Gastroesophageal sphincter (tissue), 4 donors: ENCODE data around the gene SIRT4. TPM values are rescaled to one million over a fixed set of nuclear protein-coding genes. Genes with fewer than 3 reads are reported as not detected.

ENCODE experiments used
- ATAC-seq: fragments of 150-250 bp; one replicate; pipeline ENCODE4 v1.9.1; 2016; ENCODE audit warnings: mild to moderate bottlenecking, moderate library complexity
- H3K27ac ChIP-seq, 4 donors: fragments of 200-600 bp; sonication (generic) in 3 of 4; 1 replicate in 3 of 4; 2 replicates in 1 of 4; pipeline ENCODE4 v1.5.1; 2016 to 2019
- H3K27me3 ChIP-seq: fragments of 200-600 bp; sonication (generic); one replicate; pipeline ENCODE4 v1.5.1; 2019
- H3K36me3 ChIP-seq, 2 donors: fragments of 200-600 bp; sonication (generic); one replicate each; pipeline ENCODE4 v1.5.1; 2019; ENCODE audit warnings: control low read depth in 1 of 2
- H3K4me1 ChIP-seq, 3 donors: fragments of 200-600 bp; sonication (generic); 1 replicate in 2 of 3; 2 replicates in 1 of 3; pipeline ENCODE4 v1.5.1; 2016 to 2019; ENCODE audit warnings: control low read depth in 2 of 3
- H3K4me3 ChIP-seq, 2 donors: fragments of 200-600 bp; sonication (generic); one replicate each; pipeline ENCODE4 v1.5.1; 2019; ENCODE audit warnings: mild to moderate bottlenecking in 1 of 2, moderate library complexity in 1 of 2
- H3K9me3 ChIP-seq, 3 donors: fragments of 200-600 bp; sonication (generic); one replicate each; pipeline ENCODE4 v1.5.1; 2017 to 2019; ENCODE audit warnings: control low read depth in 2 of 3
- CTCF ChIP-seq, 4 experiments: fragments of 200-600 bp in 2 of 4; fragments of 450-650 bp in 2 of 4; sonication (generic) in 1 of 4; IDR thresholded peaks; one replicate each; pipeline ENCODE4 v1.5.1; 2017 to 2019; ENCODE audit warnings: antibody characterized with exemption in 4 of 4, mild to moderate bottlenecking in 2 of 4, moderate library complexity in 2 of 4
- EP300 ChIP-seq: sonication (generic); formaldehyde crosslinking; IDR thresholded peaks from one replicate; pipeline ENCODE4 v1.6.1; 2017; ENCODE audit warnings: antibody characterized with exemption, mild to moderate bottlenecking
- POLR2A ChIP-seq, 2 donors: fragments of 450-650 bp; IDR thresholded peaks; one replicate each; pipeline ENCODE4 v1.6.1; 2017; ENCODE audit warnings: antibody characterized with exemption in 2 of 2, mild to moderate bottlenecking in 2 of 2, moderate library complexity in 1 of 2
- POLR2AphosphoS5 ChIP-seq: sonication (generic); formaldehyde crosslinking; IDR thresholded peaks from one replicate; pipeline ENCODE4 v1.6.1; 2017; ENCODE audit warnings: antibody characterized with exemption
- WGBS, 2 donors: methylation state at CpG; one replicate each; pipeline ENCODE4 v1.1.5; 2018; ENCODE audit warnings: low coverage in 1 of 2; 5-methylcytosine and 5-hydroxymethylcytosine counted together
- total RNA-seq, 4 donors: library from RNA; depleted of rRNA; stranded (reverse); fragments of >200 nt; gene quantifications; one replicate each; pipeline ENCODE4 v1.1.0, GENCODE V29; 2016

Gene SIRT4
- total RNA-seq, 4 donors from 2014 or later: 0.67 to 3.9 (median 3.7) TPM

DNA sequence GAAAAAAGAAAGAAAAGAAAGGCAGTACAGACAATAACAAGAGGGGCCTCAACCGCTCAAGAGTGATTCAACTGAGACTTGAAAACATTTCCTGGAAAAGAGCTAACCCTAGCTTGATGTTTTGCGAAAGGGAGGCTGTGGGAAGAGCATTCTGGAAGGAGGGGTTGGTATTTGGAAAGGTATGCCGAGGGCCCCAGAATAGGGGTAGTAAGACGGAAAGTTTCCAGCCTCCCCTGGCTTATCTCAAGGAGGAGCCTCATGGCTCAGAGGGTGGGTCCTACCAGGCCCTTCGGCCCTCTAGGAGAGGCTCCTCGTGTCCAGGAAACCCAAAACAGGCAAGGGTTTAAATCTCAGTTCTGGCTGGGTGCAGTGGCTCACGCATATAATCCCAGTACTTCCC, 18.8 kb upstream of the SIRT4 start:
- Histone ChIP-seq H3K36me3 (no peaks in the 10 kb centered on the region), H3K4me3 (no peak overlapping the region), H3K27me3 (no peaks in the 10 kb centered on the region), H3K4me1 (no peaks in the 10 kb centered on the region), H3K27ac (no peak overlapping the region), H3K9me3 (no peaks in the 10 kb centered on the region)
- TF ChIP-seq CTCF (IDR thresholded peaks at IDR 0.05) (no peak), POLR2A (IDR thresholded peaks at IDR 0.05) (no peak), POLR2AphosphoS5 (no peak), EP300 (no peak)
- ATAC-seq: no peak
- WGBS, 2 donors: 54 to 70% methylated on average over 3 to 6 of the region's 7 CpGs

DNA sequence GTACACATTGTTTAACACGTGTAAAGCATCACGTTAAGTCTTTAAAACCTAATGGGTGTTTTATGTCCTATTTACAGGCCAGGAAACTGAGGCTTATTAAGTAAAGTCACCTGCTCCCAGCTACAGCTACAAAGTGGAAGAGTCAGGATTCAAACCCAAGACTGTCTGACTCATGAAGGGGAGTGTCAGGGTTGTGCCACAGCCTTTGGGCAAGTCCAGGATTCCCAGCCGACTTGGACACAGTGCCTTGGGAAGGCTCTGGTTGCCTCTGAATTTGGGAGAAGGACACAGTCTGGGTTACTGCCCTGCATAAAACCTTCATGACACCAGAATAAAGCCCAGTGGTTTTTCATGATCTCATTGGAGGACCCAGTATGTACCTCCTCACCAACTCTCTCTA, 17.7 kb upstream of the SIRT4 start:
- no peak for TF ChIP-seq CTCF (IDR thresholded peaks at IDR 0.05)
- Histone ChIP-seq H3K36me3 (no peaks in the 10 kb centered on the region), H3K27me3 (no peaks in the 10 kb centered on the region), H3K4me3 (no peak overlapping the region), H3K4me1 (no peaks in the 10 kb centered on the region), H3K9me3 (no peaks in the 10 kb centered on the region), H3K27ac (no peak overlapping the region)
- 82 to 84% methylated on average over 3 of the region's 3 CpGs for WGBS, 2 donors
- no peak for ATAC-seq

DNA sequence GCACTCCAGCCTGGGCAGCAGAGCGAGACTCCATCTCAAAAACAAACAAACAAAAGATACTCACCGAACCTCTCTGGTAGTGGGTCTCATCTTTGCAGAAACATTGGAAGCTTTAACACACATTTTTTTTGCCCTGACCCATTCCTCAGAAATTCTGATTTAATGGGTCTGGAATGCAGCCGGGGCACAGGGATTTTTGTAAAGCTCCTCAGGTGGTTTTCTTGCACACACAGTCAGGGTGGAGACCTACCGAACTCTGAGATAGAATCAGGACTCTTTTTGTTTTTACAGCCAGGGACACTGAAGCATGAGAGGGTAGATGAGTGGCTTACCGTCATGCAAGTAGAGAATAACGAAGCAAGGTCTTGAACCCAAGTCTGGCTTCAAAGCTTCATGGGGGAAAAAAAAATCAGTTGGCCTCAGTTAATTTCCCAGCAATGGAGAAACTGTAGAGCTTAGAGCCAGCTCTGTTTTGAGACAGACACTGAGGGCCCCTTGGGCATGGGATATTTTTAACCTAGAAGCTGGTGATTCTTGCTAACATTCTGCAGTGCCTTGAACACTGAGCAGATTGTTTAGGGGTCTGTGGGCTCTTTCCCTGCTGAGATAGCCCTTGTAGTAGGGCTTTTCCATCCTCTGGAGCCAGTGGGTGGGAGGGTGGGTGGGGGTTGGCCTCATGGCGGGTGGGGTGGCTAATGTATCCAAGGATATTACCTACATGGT, 15.2 kb upstream of the SIRT4 start:
- H3K27ac ChIP-seq: no peak overlapping the region
- WGBS, 2 donors: 56 to 57% methylated on average over 5 to 7 of the region's 7 CpGs
- H3K9me3 ChIP-seq: no peaks in the 10 kb centered on the region
- peaks cover 0 to 13% (median 3%) of the 10 kb centered on the region in 3 donors for H3K4me1 ChIP-seq
- no peak for TF ChIP-seq POLR2AphosphoS5
- no peak for TF ChIP-seq EP300
- TF ChIP-seq CTCF (IDR thresholded peaks at IDR 0.05): no peak
- TF ChIP-seq POLR2A (IDR thresholded peaks at IDR 0.05): no peak
- no peak overlapping the region for H3K4me3 ChIP-seq
- no peak for ATAC-seq
- no peaks in the 10 kb centered on the region for H3K27me3 ChIP-seq
- no peaks in the 10 kb centered on the region for H3K36me3 ChIP-seq

- Histone ChIP-seq H3K27ac (no peak overlapping the region), H3K4me1 (peaks cover 0 to 18% (median 3%) of the 10 kb centered on the region in 3 donors), H3K9me3 (no peaks in the 10 kb centered on the region), H3K4me3 (no peak overlapping the region), H3K36me3 (no peaks in the 10 kb centered on the region), H3K27me3 (no peaks in the 10 kb centered on the region)
- 80 to 100% methylated on average over 1 to 8 of the region's 12 CpGs for WGBS, 2 donors
- TF ChIP-seq CTCF (IDR thresholded peaks at IDR 0.05) (no peak), POLR2A (IDR thresholded peaks at IDR 0.05) (no peak), EP300 (no peak), POLR2AphosphoS5 (no peak)
- ATAC-seq: no peak
Observed at GRCh38 chr12:120287491-120287890, 14.6 kb upstream of the SIRT4 start.

DNA sequence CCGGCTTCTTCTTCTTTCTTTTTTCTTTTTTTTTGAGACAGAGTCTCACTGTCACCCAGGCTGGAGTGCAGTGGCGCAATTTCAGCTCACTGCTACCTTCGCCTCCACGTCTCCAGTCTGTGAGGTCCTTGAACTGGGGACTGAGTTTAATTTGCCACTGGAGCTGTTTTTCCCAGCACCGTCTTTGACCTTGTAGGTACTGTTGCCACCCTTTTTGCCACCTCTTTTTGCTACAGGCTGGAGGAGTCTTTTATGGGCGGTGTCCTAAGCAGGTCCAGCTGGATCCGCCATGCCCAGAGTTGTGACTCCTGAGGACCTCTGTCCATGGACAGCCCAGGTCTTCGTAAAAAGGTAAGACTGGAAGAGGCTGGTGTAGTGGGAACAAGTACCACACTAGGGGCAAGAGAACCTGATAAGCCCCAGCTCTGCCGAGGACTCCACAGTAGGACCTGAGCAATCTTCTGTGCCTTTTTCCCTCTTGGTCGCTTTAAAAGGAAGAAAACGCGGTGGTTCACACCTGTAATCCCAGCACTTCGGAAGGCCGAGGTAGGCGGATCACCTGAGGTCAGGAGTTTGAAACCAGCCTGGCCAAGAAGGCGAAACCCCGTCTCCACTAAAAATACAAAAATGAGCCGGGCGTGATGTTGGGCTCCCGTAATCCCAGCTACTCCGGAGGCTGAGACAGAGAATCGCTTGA, 11.4 kb upstream of the SIRT4 start:
- WGBS, 2 donors: 23 to 33% methylated on average over 9 to 13 of the region's 22 CpGs
- H3K27ac ChIP-seq: peak overlapping the region; percentile 88 to 94 (median 94)
- H3K36me3 ChIP-seq: no peaks in the 10 kb centered on the region
- TF ChIP-seq POLR2AphosphoS5 (no peak), CTCF (IDR thresholded peaks at IDR 0.05) (no peak), EP300 (no peak), POLR2A (IDR thresholded peaks at IDR 0.05) (no peak)
- ATAC-seq: no peak
- peaks cover 0 to 25% (median 3%) of the 10 kb centered on the region in 3 donors for H3K4me1 ChIP-seq
- peak overlapping the region in 1 of 2 donors; percentile 60 for H3K4me3 ChIP-seq
- H3K9me3 ChIP-seq: no peaks in the 10 kb centered on the region
- H3K27me3 ChIP-seq: no peaks in the 10 kb centered on the region
